LNCAP (cell line): ENCODE results near the gene GRID1.

ENCODE experiments used
- TF ChIP-seq, protein P1 (sequence below): fragments of 450-650 bp; IDR thresholded peaks from 2 replicates; pipeline ENCODE4 v1.5.1; 2017; ENCODE audit warnings: mild to moderate bottlenecking

GRID1 gene

GRCh38 chr10:85961073-85961472 lies 405.5 kb downstream of the GRID1 start:
- TF ChIP-seq, protein P1, sequence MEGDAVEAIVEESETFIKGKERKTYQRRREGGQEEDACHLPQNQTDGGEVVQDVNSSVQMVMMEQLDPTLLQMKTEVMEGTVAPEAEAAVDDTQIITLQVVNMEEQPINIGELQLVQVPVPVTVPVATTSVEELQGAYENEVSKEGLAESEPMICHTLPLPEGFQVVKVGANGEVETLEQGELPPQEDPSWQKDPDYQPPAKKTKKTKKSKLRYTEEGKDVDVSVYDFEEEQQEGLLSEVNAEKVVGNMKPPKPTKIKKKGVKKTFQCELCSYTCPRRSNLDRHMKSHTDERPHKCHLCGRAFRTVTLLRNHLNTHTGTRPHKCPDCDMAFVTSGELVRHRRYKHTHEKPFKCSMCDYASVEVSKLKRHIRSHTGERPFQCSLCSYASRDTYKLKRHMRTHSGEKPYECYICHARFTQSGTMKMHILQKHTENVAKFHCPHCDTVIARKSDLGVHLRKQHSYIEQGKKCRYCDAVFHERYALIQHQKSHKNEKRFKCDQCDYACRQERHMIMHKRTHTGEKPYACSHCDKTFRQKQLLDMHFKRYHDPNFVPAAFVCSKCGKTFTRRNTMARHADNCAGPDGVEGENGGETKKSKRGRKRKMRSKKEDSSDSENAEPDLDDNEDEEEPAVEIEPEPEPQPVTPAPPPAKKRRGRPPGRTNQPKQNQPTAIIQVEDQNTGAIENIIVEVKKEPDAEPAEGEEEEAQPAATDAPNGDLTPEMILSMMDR = no peak

DNA sequence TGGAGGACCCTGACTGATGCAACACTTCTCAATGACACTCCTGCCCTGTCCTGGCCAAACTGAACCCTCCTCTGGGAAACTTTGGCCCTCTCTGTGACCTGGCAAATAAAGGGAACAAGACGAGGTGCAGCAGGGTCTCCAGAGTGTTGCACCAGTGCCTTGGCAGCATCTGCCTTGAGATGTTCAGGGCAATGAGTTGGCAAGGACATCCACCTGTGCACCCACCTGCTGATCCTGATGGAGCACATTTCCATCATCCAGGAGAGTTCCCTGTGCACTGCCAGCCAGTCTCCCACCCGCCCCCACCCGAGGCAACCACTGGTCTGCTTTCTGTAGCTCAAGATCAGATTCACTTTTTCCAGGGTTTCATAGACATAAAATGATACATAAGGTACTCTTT lies 407.4 kb downstream of the GRID1 start:
- TF ChIP-seq, protein P1 = no peak

GRCh38 chr10:85950921-85951320 lies 415.7 kb downstream of the GRID1 start:
- TF ChIP-seq, protein P1 = no peak

DNA sequence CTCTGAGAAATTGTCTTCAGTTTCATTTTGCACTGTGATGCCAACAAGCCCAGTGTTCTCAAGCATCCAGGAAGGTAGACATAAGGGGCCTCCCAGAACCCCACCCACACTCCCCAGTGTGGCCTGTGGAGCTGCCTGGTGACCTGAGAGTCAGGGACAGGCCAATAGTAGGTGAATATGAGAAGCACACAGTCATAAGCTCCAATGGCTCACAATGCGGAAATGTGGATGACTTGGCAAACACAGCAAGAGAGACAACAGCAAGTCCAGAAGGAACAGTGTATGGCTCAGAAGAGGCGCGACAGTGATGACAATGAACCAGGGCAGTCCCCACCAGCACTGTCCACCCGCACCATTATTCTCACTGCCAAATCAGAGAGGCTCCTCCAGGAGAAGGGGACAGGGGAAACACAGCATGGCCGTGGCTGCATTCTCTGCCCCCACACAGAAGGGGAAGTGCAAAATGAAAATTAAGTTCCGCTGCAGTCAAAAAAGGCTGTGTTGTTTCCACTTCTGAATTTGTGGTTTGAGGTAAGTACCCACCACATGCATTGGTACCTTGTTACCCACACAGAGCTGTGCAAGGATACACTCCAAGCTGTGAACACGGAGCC lies 419.8 kb downstream of the GRID1 start:
- TF ChIP-seq, protein P1 = no peak

DNA sequence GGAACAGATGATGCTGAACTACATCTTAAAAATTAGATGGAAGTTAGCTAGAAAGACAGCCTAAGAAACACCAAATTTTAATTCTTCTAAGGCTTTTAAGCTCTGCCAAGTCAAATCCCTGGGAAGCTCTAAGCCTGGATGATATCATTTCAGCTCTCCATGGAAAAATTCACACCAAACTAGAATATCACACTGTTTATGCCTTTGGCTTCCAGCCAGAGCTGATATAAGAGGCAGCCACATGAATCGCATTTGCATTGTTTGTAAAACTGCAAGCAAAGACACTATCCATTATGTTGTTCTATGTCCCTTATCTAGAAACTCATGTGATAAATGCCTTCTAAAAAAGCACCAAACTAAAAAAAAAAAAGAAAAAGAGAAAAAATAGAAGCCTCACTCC lies 430.4 kb downstream of the GRID1 start:
- TF ChIP-seq, protein P1 = no peak

DNA sequence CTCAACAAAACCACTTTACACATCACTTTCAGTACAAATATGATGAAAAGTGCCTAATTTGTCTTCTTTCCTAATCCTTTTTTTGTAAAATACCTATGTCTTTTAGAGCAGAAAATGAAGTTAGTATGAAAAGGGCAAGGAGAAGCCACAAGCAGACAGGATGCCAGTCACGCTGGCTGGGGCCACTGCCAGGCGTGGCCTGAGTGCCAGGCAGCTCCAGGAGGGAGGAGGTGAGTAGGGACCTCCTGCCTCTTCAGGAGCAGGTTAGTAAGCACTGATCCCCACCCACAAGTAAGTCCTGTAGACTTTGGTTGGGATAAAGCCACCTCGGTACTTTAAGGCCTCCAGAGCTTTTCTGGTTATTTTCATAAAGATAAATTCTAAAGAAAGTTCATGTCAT lies 432.0 kb downstream of the GRID1 start:
- TF ChIP-seq, protein P1 = no peak

DNA sequence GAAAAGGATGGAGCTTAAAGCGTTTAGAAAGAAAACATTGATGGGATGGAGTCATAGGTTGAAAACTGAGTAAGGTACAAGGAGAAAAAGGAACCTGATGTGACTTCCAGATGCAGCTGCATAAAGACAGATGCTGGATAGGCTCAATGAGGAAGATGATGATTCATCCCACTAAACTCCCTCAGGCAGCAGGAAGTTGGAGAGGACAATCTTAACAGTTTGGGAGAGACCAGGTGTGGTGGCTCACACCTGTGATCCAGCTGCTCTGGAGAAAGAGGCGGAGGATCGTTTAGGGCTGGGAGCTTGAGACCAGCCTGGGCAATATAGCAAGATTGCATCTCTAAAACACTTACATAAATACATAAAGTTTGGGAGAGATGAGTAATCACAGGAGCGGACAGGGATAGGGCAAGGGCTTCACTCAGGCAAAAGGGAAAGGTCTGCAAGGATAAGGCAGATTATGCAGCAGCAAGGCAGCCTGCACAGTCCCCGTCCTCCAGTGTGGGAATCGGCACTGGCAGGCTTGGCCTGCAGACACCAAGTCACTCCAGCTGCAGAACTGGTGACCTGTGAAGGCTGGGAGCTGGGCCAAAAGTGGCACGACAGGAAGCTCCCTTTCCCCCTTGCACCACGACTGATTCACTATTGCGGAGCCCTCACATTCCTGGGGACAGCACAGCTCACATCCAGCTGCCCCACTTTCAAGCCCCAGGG lies 438.5 kb downstream of the GRID1 start:
- TF ChIP-seq, protein P1 = no peak

DNA sequence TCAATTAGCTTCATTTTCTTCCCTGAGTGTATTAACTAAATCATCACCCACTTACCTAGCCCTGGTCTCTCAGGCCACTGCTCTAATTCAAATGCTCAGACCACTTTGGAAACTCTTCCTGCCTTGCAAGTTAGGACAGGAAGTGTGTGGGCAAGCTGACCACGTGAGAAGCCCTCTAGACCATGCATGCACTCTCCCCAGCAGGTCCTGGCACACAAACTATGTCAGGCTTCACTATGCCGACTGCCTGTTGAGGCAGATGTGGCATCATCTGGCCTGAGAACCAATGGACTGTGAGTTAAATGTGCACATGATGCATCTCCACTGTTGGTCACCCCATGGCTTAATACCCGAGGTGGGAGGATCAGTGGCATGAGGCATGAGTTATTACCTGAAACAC lies 439.6 kb downstream of the GRID1 start:
- TF ChIP-seq, protein P1 = no peak
